Mesendoderm (in vitro differentiated cells): ENCODE results near the gene ST3GAL4.

Source experiments
- DNase-seq: peaks from one replicate; pipeline ENCODE4 v3.0.0; 2013
- H2AK5ac ChIP-seq: 2 replicates; pipeline ENCODE4 v1.6.1; 2013; ENCODE audit warnings: low read length, inconsistent platforms
- H2BK120ac ChIP-seq: 2 replicates; pipeline ENCODE4 v1.6.1; 2013; ENCODE audit warnings: low read depth, mild to moderate bottlenecking, low read length, moderate library complexity, mixed read lengths
- H2BK15ac ChIP-seq: replicated peaks from 2 replicates; pipeline ENCODE4 v1.6.1; 2013; ENCODE audit warnings: low read depth, mild to moderate bottlenecking, moderate library complexity
- H2BK5ac ChIP-seq: 2 replicates; pipeline ENCODE4 v1.6.1; 2013; ENCODE audit warnings: low read length, inconsistent platforms
- H3K18ac ChIP-seq: 2 replicates; pipeline ENCODE4 v1.6.1; 2013; ENCODE audit warnings: mild to moderate bottlenecking, low read length, mixed read lengths
- H3K23ac ChIP-seq: one replicate; pipeline ENCODE4 v1.6.1; 2013; ENCODE audit warnings: low read length
- H3K27ac ChIP-seq: 2 replicates; pipeline ENCODE4 v1.5.1; 2013; ENCODE audit warnings: low read depth, mild to moderate bottlenecking, inconsistent platforms, low read length, moderate library complexity
- H3K27me3 ChIP-seq: 2 replicates; pipeline ENCODE4 v1.6.1; 2013; ENCODE audit warnings: low read length, control low read depth, mild to moderate bottlenecking, inconsistent platforms; ENCODE audit not compliant: insufficient read depth, poor library complexity
- H3K36me3 ChIP-seq: 2 replicates; pipeline ENCODE4 v1.6.1; 2013; ENCODE audit warnings: low read length, inconsistent platforms; ENCODE audit not compliant: control insufficient read depth, insufficient read depth
- H3K4ac ChIP-seq: one replicate; pipeline ENCODE4 v1.6.1; 2013; ENCODE audit warnings: low read depth, mild to moderate bottlenecking, low read length, moderate library complexity
- H3K4me1 ChIP-seq: 2 replicates; pipeline ENCODE4 v1.6.1; 2013; ENCODE audit warnings: low read depth, low read length, inconsistent platforms; ENCODE audit not compliant: control insufficient read depth
- H3K4me2 ChIP-seq: 2 replicates; pipeline ENCODE4 v1.6.1; 2013; ENCODE audit warnings: low read length
- H3K4me3 ChIP-seq: 2 replicates; pipeline ENCODE4 v1.5.1; 2013; ENCODE audit warnings: mild to moderate bottlenecking, low read length
- H3K56ac ChIP-seq: one replicate; pipeline ENCODE4 v1.6.1; 2013; ENCODE audit warnings: low read length
- H3K79me1 ChIP-seq: 2 replicates; pipeline ENCODE4 v1.6.1; 2013; ENCODE audit warnings: low read length, inconsistent platforms
- H3K79me2 ChIP-seq: 2 replicates; pipeline ENCODE4 v1.6.1; 2013; ENCODE audit warnings: mild to moderate bottlenecking, low read length; ENCODE audit not compliant: control insufficient read depth, insufficient read depth
- H3K9ac ChIP-seq: 2 replicates; pipeline ENCODE4 v1.6.1; 2013; ENCODE audit warnings: low read length, inconsistent platforms
- H4K5ac ChIP-seq: one replicate; pipeline ENCODE4 v1.6.1; 2013; ENCODE audit warnings: low read length
- H4K8ac ChIP-seq: one replicate; pipeline ENCODE4 v1.6.1; 2013; ENCODE audit warnings: low read depth, mild to moderate bottlenecking, control low read depth, low read length, moderate library complexity
- WGBS: extraction: QIAGEN DNeasy Blood & Tissue Kit; methylation state at CpG from one replicate; pipeline ENCODE4 v1.1.7; 2013; ENCODE audit warnings: low lambda C conversion rate, missing lambda C conversion rate; ENCODE audit not compliant: insufficient coverage; ENCODE audit errors: extremely low coverage; 5-methylcytosine and 5-hydroxymethylcytosine counted together

The ST3GAL4 gene

DNA sequence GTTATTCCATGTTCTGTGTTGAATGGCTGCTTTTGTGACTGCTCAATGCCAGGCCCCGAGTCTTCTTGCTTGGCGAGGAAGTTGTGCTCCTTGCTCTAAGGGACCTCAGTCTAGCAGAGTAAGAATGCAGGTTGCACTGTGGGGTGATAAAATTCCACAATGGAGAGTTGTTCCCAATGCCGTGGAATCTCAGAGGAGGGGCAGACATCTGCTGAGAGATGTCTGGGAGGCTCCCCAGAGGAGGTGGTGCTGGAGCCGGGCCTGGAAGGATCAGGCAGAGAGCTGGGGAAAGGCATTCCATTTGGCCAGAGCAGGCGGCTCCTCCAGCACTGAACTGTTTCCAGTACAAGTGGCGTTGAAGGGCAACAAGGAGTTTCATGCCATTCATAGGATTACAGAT is 55.2 kb downstream of the ST3GAL4 start:
- Histone ChIP-seq H3K4me3 (no peak overlapping the region), H3K36me3 (peaks cover 1% of the 10 kb centered on the region), H4K8ac (no peak overlapping the region), H2BK120ac (no peak overlapping the region), H3K18ac (no peak overlapping the region), H3K56ac (no peak overlapping the region), H3K23ac (no peak overlapping the region), H3K9ac (no peak overlapping the region), H3K79me1 (no peaks in the 10 kb centered on the region), H3K27me3 (no peaks in the 10 kb centered on the region), H3K4me1 (no peaks in the 10 kb centered on the region), H3K4ac (no peak overlapping the region), H4K5ac (no peak overlapping the region), H2BK15ac (no peak overlapping the region), H2AK5ac (no peak overlapping the region), H3K79me2 (no peaks in the 10 kb centered on the region), H3K27ac (no peak overlapping the region), H2BK5ac (no peak overlapping the region), H3K4me2 (no peak overlapping the region)
- WGBS = no CpG with 5 or more reads among the region's 6 CpGs
- DNase-seq = no peak

DNA sequence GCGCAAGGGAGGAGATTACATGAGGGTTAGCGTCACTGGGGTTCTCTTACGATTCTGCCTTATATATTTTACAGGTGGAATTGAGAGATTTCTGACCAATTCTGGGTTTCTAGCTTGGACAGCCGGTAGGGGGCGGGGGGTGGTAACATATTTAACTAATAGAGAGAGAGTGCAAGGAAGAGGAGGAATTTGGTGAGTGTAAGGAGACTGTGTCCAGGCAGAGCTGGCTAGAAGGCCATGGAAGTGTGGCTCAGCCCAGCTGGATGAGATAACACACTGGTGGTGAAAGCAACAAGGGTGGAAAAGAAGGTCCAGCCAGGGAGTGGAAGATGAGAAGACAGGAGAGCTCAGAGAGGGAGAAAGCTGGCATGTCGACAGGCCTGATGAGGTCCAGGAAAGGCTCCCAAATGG is 56.5 kb downstream of the ST3GAL4 start:
- Histone ChIP-seq H3K79me2 (no peaks in the 10 kb centered on the region), H2BK5ac (no peak overlapping the region), H3K4me2 (no peak overlapping the region), H3K4me1 (no peaks in the 10 kb centered on the region), H2AK5ac (no peak overlapping the region), H3K56ac (peak overlapping the region; percentile 49), H3K4ac (no peak overlapping the region), H3K27ac (no peak overlapping the region), H3K79me1 (no peaks in the 10 kb centered on the region), H3K23ac (no peak overlapping the region), H3K4me3 (no peak overlapping the region), H3K27me3 (no peaks in the 10 kb centered on the region), H2BK120ac (no peak overlapping the region), H4K5ac (no peak overlapping the region), H3K18ac (no peak overlapping the region), H3K36me3 (peaks cover 1% of the 10 kb centered on the region), H3K9ac (no peak overlapping the region), H4K8ac (no peak overlapping the region), H2BK15ac (no peak overlapping the region)
- WGBS = no CpG with 5 or more reads among the region's 6 CpGs
- no peak for DNase-seq

DNA sequence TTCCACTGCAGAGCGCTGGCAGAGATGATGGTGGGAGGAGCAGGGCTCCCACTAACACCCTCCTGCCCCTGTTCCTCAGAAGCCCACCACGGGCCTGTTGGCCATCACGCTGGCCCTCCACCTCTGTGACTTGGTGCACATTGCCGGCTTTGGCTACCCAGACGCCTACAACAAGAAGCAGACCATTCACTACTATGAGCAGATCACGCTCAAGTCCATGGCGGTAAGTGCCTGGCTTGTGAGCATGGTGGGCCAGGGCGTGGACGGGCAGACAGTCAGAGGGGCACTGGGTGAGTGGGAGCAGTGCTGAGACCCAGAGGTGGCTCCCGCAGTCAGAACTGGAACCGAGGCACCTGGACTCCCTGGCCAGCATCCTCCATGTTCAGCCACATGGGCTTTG is 57.9 kb downstream of the ST3GAL4 start:
- Histone ChIP-seq H4K5ac (no peak overlapping the region), H3K4me1 (no peaks in the 10 kb centered on the region)

DNA sequence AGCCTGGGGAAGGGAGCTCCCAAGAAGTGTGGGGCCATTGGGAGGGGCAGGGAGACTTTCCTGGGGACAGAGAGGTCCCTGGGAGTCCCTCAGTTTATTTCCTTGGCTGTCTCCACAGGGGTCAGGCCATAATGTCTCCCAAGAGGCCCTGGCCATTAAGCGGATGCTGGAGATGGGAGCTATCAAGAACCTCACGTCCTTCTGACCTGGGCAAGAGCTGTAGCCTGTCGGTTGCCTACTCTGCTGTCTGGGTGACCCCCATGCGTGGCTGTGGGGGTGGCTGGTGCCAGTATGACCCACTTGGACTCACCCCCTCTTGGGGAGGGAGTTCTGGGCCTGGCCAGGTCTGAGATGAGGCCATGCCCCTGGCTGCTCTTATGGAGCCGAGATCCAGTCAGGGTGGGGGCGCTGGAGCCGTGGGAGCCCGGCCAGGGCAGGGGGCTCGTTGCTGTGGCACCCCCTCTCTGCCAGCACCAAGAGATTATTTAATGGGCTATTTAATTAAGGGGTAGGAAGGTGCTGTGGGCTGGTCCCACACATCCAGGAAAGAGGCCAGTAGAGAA is 58.4 kb downstream of the ST3GAL4 start:
- Histone ChIP-seq H3K27ac (no peak overlapping the region), H3K18ac (no peak overlapping the region), H3K79me1 (no peaks in the 10 kb centered on the region), H2BK5ac (no peak overlapping the region), H4K5ac (no peak overlapping the region), H3K56ac (no peak overlapping the region), H3K4ac (no peak overlapping the region), H2BK120ac (no peak overlapping the region), H3K9ac (no peak overlapping the region), H3K36me3 (peaks cover 1% of the 10 kb centered on the region), H2BK15ac (no peak overlapping the region), H3K4me2 (no peak overlapping the region), H3K23ac (no peak overlapping the region), H3K4me1 (no peaks in the 10 kb centered on the region), H4K8ac (no peak overlapping the region), H2AK5ac (no peak overlapping the region), H3K27me3 (no peaks in the 10 kb centered on the region), H3K79me2 (no peaks in the 10 kb centered on the region), H3K4me3 (no peak overlapping the region)
- no peak for DNase-seq
- no CpG with 5 or more reads among the region's 9 CpGs for WGBS

More for the DNA sequence above, 57.9 kb downstream of the ST3GAL4 start:
- no peaks in the 10 kb centered on the region for H3K79me2 ChIP-seq
- no peak overlapping the region for H2BK5ac ChIP-seq
- no peak overlapping the region for H3K18ac ChIP-seq
- no peak overlapping the region for H3K27ac ChIP-seq
- no peaks in the 10 kb centered on the region for H3K79me1 ChIP-seq
- no peak overlapping the region for H3K4me3 ChIP-seq
- peaks cover 1% of the 10 kb centered on the region for H3K36me3 ChIP-seq
- H3K23ac ChIP-seq = no peak overlapping the region
- H3K4ac ChIP-seq = no peak overlapping the region
- no peaks in the 10 kb centered on the region for H3K27me3 ChIP-seq
- H3K4me2 ChIP-seq = no peak overlapping the region
- H2BK120ac ChIP-seq = no peak overlapping the region
- no peak overlapping the region for H4K8ac ChIP-seq
- no peak overlapping the region for H2BK15ac ChIP-seq
- H2AK5ac ChIP-seq = no peak overlapping the region
- no CpG with 5 or more reads among the region's 11 CpGs for WGBS
- H3K56ac ChIP-seq = no peak overlapping the region
- H3K9ac ChIP-seq = no peak overlapping the region
- no peak for DNase-seq

DNA sequence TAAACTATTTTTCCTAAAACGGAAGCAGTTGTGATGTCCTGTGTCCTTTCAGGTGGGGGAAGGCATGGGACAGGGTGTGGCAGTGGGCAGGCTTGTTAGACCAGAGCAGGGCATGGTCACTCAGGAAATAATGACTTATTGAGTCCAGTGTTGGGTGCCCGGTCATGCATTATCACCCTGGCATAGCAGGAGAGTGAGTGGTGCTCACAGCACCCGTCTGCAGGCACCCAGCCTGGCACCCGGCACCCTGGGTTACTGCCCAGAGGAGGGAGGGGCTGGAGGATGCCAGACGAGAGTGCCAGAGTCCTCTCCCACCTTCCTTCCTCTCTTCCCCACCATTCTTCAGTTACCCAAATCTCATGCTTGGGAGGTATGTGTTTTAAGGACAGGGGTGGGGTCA is 59.1 kb downstream of the ST3GAL4 start:
- H2BK15ac ChIP-seq = no peak overlapping the region
- no peak for DNase-seq
- no peak overlapping the region for H3K4me2 ChIP-seq
- no peak overlapping the region for H3K56ac ChIP-seq
- H3K36me3 ChIP-seq = peaks cover 1% of the 10 kb centered on the region
- H3K27me3 ChIP-seq = no peaks in the 10 kb centered on the region
- H3K4me1 ChIP-seq = peaks cover under 1% of the 10 kb centered on the region
- H2BK120ac ChIP-seq = no peak overlapping the region
- H3K9ac ChIP-seq = no peak overlapping the region
- H3K23ac ChIP-seq = no peak overlapping the region
- no peaks in the 10 kb centered on the region for H3K79me1 ChIP-seq
- no peak overlapping the region for H3K18ac ChIP-seq
- H3K4ac ChIP-seq = no peak overlapping the region
- H4K8ac ChIP-seq = no peak overlapping the region
- no peak overlapping the region for H3K4me3 ChIP-seq
- H3K27ac ChIP-seq = no peak overlapping the region
- H4K5ac ChIP-seq = no peak overlapping the region
- no peak overlapping the region for H2BK5ac ChIP-seq
- no peaks in the 10 kb centered on the region for H3K79me2 ChIP-seq
- H2AK5ac ChIP-seq = no peak overlapping the region
- no CpG with 5 or more reads among the region's 5 CpGs for WGBS

DNA sequence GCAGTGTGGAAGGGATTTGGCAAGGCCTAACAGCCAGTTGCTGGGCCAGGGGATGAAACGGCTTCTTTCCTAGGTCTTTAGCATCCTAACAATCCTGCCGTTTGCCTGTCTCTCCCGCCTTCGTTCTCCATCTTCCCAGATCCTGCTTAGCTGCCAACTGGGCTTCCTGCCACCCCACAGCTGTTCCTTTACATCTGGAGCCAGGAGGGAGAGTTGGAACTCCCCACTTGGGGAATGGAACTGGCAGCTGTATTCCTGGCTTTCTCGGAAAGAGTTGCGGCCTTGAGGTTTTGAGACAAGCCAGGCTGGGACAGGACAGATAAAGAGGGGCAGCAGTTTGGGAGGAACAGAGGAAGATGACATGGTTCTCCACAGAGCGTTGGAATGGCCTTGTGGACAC is 59.6 kb downstream of the ST3GAL4 start:
- no peak for DNase-seq
- no peak overlapping the region for H4K8ac ChIP-seq
- no peak overlapping the region for H3K27ac ChIP-seq
- H3K18ac ChIP-seq = no peak overlapping the region
- no peak overlapping the region for H2BK5ac ChIP-seq
- H2BK15ac ChIP-seq = no peak overlapping the region
- H3K56ac ChIP-seq = no peak overlapping the region
- peaks cover 4% of the 10 kb centered on the region for H3K4me1 ChIP-seq
- H3K79me1 ChIP-seq = no peaks in the 10 kb centered on the region
- no peaks in the 10 kb centered on the region for H3K27me3 ChIP-seq
- H3K23ac ChIP-seq = no peak overlapping the region
- no CpG with 5 or more reads among the region's 7 CpGs for WGBS
- H2AK5ac ChIP-seq = no peak overlapping the region
- H4K5ac ChIP-seq = no peak overlapping the region
- H3K4me2 ChIP-seq = no peak overlapping the region
- H2BK120ac ChIP-seq = no peak overlapping the region
- peaks cover 1% of the 10 kb centered on the region for H3K36me3 ChIP-seq
- no peak overlapping the region for H3K9ac ChIP-seq
- H3K4ac ChIP-seq = no peak overlapping the region
- no peaks in the 10 kb centered on the region for H3K79me2 ChIP-seq
- no peak overlapping the region for H3K4me3 ChIP-seq
